GM12875 (cell line): Measurements from ENCODE around the gene CLIP3.
A peak's percentile ranks its signal among the peaks of the same experiment; 100 is the strongest.
"Not testable (repeated sequence)": the region's sequence is repeated elsewhere in the genome, so short reads cannot be mapped to it uniquely, and the experiment has no call there.

Experiments used
- H3K4me3 ChIP-seq: one replicate; pipeline ENCODE4 v1.5.1; 2011; ENCODE audit warnings: low read depth, low read length, control low read depth
- CTCF ChIP-seq: IDR thresholded peaks from 2 replicates; pipeline ENCODE4 v1.5.1; 2011; ENCODE audit warnings: low read depth, mild to moderate bottlenecking, control low read depth, inconsistent platforms, low read length, moderate library complexity, borderline replicate concordance; ENCODE audit not compliant: insufficient read depth

Gene CLIP3

GRCh38 chr19:36046443-36047050, 13.9 kb upstream of the CLIP3 start:
- no peak overlapping the region for H3K4me3 ChIP-seq
- no peak for TF ChIP-seq CTCF

GRCh38 chr19:36043952-36044351, 11.3 kb upstream of the CLIP3 start:
- no peak for TF ChIP-seq CTCF
- H3K4me3 ChIP-seq, result no peak overlapping the region

- no peak overlapping the region for H3K4me3 ChIP-seq
- no peak for TF ChIP-seq CTCF
These were observed 9.2 kb upstream of the CLIP3 start for GRCh38 chr19:36041831-36042230.

- not testable (repeated sequence) for H3K4me3 ChIP-seq
These were observed 8.4 kb upstream of the CLIP3 start for GRCh38 chr19:36041092-36041491.

- no peak for TF ChIP-seq CTCF
- no peak overlapping the region for H3K4me3 ChIP-seq
These were observed 7.8 kb upstream of the CLIP3 start for GRCh38 chr19:36040495-36040894.

GRCh38 chr19:36031308-36031707, 1.4 kb downstream of the CLIP3 start:
- TF ChIP-seq CTCF, result no peak
- H3K4me3 ChIP-seq, result no peak overlapping the region

- peak; percentile 19; the same call in 1 of the 2 replicates for TF ChIP-seq CTCF
These were observed 2.2 kb downstream of the CLIP3 start for GRCh38 chr19:36030264-36031148.

More at GRCh38 chr19:36030264-36031148, 2.2 kb downstream of the CLIP3 start:
- no peak overlapping the region for H3K4me3 ChIP-seq
